Activated T-cell treated with anti-CD3 and anti-CD28 coated beads, Interleukin-2, amount 50 U/mL, for 72 hours (primary cell): ENCODE data around the gene GALNT1. TPM values are rescaled to one million over a fixed set of nuclear protein-coding genes. Genes with fewer than 3 reads are reported as not detected.

ENCODE experiments used
- ATAC-seq, 2 donors: fragments of 150-1000 bp; cut with Tn5 transposase; replicated peaks in 1 of 2; 2 replicates each; pipeline ENCODE4 v1.10.0; 2021; ENCODE audit warnings: moderate library complexity in 2 of 2, mild to moderate bottlenecking in 1 of 2
- DNase-seq, 2 donors: peaks; one replicate each; pipeline ENCODE4 v3.0.0; 2021 to 2022; ENCODE audit warnings: mixed read lengths in 1 of 2
- H3K27ac Mint-ChIP-seq: one replicate; pipeline ENCODE4 v1.8.0; 2022; ENCODE audit warnings: mild to moderate bottlenecking, moderate library complexity, mixed read lengths
- H3K27me3 Mint-ChIP-seq: one replicate; pipeline ENCODE4 v1.8.0; 2022; ENCODE audit warnings: low read depth, mixed read lengths
- H3K36me3 Mint-ChIP-seq, 2 donors: one replicate each; pipeline ENCODE4 v1.8.0; 2022; ENCODE audit warnings: mixed read lengths in 2 of 2, mild to moderate bottlenecking in 1 of 2; ENCODE audit not compliant: insufficient read depth in 2 of 2
- H3K4me1 Mint-ChIP-seq: one replicate; pipeline ENCODE4 v1.8.0; 2022; ENCODE audit warnings: low read depth, mixed read lengths
- H3K4me3 Mint-ChIP-seq, 2 donors: one replicate each; pipeline ENCODE4 v1.8.0; 2022; ENCODE audit warnings: mild to moderate bottlenecking in 2 of 2, mixed read lengths in 2 of 2, moderate library complexity in 2 of 2
- H3K9me3 Mint-ChIP-seq, 2 donors: one replicate each; pipeline ENCODE4 v1.8.0; 2022; ENCODE audit warnings: mixed read lengths in 2 of 2
- total RNA-seq, 2 donors: library from RNA; stranded (reverse); gene quantifications; one replicate each; pipeline ENCODE4 v1.2.3, GENCODE V29; 2022

Gene GALNT1
- total RNA-seq, 2 donors from 2014 or later: 43.6 to 45.6 TPM

DNA sequence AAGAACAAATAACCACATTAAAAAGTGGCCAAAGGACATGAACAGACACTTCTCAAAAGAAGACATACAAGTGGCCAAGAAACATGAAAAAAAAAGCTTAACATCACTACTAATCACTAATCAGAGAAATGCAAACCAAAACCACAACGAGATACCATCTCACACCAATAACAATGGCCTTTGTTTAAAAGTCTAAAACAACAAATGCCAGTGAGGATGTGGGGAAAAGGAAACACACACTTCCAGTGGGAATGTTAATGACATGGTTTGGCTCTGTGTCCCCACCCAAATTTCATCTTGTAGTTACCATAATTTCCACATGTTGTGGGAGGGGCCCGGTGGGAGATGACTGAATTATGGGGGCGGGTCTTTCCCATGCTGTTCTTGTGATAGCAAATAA, 147.1 kb downstream of the GALNT1 start:
- no peak overlapping the region for H3K27ac Mint-ChIP-seq

DNA sequence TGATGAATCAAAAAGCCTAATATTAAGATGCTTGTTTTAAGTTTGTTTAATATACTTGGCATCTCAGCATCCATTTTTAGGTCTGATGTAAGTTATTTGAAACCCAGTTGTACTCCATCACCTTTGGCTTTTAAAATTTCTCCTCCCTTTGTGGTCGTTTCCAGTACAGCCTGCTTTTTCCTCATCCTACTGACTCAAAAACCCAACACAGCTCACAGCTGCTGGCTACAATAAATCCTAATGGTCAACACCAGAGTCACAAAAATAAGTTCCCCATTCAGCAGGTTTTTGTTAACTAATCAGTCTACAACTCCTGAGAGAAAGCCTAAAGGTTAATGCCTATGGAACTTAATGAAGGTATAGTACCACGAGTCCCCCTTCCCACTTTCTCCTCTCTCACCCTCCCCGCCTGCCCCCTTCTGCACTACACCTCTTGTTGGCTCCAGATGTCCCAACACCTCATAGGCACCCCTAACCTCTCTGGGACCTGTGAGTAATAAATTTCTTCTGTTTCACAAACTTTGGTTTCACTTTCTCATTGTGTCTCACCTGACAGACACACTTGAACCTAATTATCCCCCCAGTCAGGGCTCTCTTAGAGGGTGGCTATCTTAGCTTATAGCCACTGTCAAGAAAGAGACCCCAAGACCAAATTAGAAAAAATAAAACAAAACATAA, 148.6 kb downstream of the GALNT1 start:
- Mint-ChIP-seq H3K9me3 (peaks cover 10 to 14% of the 10 kb centered on the region in 2 donors), H3K4me1 (peaks cover 12% of the 10 kb centered on the region), H3K27ac (no peak overlapping the region), H3K36me3 (peaks cover 4 to 6% of the 10 kb centered on the region in 2 donors), H3K27me3 (peaks cover 21% of the 10 kb centered on the region), H3K4me3 (no peak overlapping the region)
- ATAC-seq: no peak
- no peak for DNase-seq

More for the DNA sequence above, 147.1 kb downstream of the GALNT1 start:
- Mint-ChIP-seq H3K4me3 (no peak overlapping the region), H3K4me1 (peaks cover 12% of the 10 kb centered on the region), H3K9me3 (peaks cover 10 to 14% of the 10 kb centered on the region in 2 donors), H3K27me3 (peaks cover 19% of the 10 kb centered on the region), H3K36me3 (peaks cover 4 to 7% of the 10 kb centered on the region in 2 donors)
- ATAC-seq (no peak), DNase-seq (no peak)

DNA sequence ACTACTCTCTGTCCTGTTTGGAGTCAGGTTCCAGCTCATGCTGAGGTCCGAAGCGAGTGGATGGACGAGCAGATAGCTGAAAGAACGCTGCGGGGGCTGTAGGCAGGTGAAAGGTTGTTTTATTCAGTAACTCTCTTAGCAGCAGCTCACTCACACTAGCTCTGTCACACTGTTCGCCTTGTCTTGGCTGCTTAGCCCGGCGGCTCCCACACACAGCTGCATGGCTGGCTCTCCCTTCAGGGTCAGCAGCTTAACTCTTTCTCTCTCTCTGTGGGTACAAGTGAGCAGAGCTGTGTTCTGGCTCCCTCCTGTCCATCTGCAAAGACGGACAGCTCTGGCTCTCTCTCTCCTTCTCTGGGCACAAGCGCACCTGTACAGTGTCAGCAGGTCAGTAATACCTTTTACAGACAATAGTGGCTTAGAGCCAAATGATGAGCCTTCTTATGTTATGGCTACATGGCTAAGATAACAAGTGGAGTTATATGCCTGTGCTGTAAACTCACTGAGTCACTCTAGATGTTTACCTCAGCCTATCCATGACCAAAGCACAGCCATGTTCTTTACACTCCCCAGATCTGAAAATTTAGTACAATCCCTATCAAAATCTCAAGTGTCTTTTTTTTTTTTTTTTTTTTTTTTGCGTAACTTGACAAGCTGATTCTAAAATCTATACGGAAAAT, 149.3 kb downstream of the GALNT1 start:
- Mint-ChIP-seq H3K4me3 (no peak overlapping the region), H3K9me3 (peaks cover 10 to 14% of the 10 kb centered on the region in 2 donors), H3K27me3 (peaks cover 15% of the 10 kb centered on the region), H3K36me3 (peaks cover 4 to 6% of the 10 kb centered on the region in 2 donors), H3K27ac (no peak overlapping the region), H3K4me1 (peaks cover 12% of the 10 kb centered on the region)
- no peak for DNase-seq
- ATAC-seq: no peak

DNA sequence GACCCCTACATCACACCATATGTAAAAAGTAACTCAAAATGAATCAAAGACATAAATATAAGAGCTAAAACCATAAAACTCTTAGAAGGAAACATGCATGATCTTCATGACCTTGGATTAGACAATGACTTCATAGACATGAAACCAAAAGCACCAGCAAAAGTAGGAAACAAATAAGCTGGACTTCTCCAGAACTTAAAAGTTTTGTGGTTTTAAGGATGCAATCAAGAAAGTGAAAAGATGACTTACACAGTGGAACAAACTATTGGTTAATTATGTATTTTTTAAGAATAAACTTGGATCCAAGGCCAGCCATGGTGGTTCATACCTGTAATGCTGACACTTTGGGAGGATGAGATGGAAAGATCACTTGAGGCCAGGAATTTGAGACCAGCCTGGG, 150.2 kb downstream of the GALNT1 start:
- DNase-seq (no peak), ATAC-seq (no peak)
- H3K9me3 Mint-ChIP-seq: peaks cover 8 to 10% of the 10 kb centered on the region in 2 donors
- peaks cover 4% of the 10 kb centered on the region in 2 donors for H3K36me3 Mint-ChIP-seq
- peaks cover 7% of the 10 kb centered on the region for H3K27me3 Mint-ChIP-seq
- no peak overlapping the region for H3K27ac Mint-ChIP-seq
- no peak overlapping the region for H3K4me3 Mint-ChIP-seq
- H3K4me1 Mint-ChIP-seq: peaks cover 12% of the 10 kb centered on the region

DNA sequence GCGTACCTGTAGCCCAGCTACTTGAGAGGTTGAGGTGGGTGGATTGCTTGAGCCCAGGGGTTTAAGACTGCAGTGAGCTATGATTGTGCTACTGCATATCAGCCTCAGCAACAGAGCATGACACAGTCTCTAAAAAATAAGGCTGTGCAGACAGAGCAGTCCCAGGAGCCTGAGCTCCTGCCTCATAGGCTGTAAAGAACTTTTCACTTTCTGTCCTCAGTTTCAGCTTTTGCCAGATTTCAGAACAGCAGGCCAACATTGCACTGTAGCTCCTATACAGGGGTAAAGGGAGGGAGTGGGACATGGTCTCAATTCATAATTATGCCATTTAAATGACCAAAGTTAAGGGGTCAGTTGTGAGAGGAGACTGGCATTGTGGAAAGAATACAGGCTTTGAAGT, 150.6 kb downstream of the GALNT1 start:
- Mint-ChIP-seq H3K4me1 (peaks cover 12% of the 10 kb centered on the region), H3K36me3 (peaks cover 4% of the 10 kb centered on the region in 2 donors), H3K27me3 (peaks cover 7% of the 10 kb centered on the region), H3K4me3 (no peak overlapping the region), H3K27ac (no peak overlapping the region), H3K9me3 (peaks cover 8 to 10% of the 10 kb centered on the region in 2 donors)
- no peak for DNase-seq
- ATAC-seq: no peak

DNA sequence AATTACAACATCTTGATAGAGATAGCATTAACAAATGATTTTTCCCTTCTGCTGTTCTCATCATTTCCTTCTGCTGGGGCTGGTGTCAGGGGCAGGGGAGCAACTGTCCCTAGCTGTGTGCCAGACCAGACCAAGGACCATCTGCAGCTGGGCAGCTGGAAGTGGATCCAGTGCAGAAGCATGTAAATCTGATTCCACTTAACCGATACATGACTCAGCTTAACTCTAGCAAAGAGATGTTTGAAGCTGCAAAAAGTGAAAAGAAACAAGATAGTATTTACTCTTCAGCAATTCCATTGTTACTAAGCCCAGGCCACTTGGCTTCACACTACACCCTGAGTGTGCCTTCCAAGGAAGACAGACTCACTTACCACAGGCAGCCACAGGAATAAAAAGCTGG, 151.1 kb downstream of the GALNT1 start:
- Mint-ChIP-seq H3K4me3 (no peak overlapping the region), H3K36me3 (peaks cover 4% of the 10 kb centered on the region in 2 donors), H3K4me1 (peaks cover 12% of the 10 kb centered on the region), H3K27me3 (peaks cover 7% of the 10 kb centered on the region), H3K27ac (no peak overlapping the region), H3K9me3 (peaks cover 8 to 10% of the 10 kb centered on the region in 2 donors)
- DNase-seq: no peak
- ATAC-seq: no peak

DNA sequence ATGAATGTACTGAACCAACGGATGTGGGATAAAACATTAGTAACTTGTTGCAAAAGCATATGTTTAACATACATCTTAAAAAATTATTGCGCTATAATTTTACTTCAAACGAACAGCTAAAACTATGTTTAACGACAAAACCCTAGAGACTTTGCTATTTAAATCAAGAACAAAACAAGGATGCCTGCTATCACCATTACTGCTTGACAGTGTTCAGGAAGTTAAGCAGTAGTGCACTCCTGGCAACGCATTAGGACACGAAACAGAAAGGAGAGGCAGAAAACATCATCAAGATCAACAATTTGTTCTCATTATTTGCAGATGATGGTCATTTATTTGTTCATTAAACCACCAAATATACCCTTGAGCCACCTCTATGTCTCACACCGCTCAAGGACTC, 151.9 kb downstream of the GALNT1 start:
- DNase-seq (no peak), ATAC-seq (no peak)
- H3K27ac Mint-ChIP-seq: no peak overlapping the region
- no peak overlapping the region for H3K4me3 Mint-ChIP-seq
- peaks cover 11 to 12% of the 10 kb centered on the region in 2 donors for H3K9me3 Mint-ChIP-seq
- peaks cover 7% of the 10 kb centered on the region for H3K27me3 Mint-ChIP-seq
- peaks cover 4% of the 10 kb centered on the region in 2 donors for H3K36me3 Mint-ChIP-seq
- peaks cover 12% of the 10 kb centered on the region for H3K4me1 Mint-ChIP-seq

DNA sequence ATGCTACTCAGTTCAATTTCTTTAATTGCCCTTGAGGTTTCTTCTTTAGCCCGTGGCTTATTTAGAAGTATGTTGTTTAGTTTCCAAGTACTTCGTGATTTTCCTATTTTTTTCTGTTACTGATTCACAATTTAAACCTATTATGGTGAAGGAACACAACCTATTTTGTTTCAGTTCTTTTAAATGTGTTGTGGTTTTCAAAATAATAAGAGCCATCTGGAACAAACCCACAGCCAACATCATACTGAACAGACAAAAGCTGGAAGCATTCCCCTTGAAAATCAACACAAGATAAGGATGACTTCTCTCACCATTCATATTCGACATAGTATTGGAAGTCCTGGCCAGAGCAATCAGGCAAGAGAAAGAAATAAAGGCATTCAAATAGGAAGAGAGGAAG, 155.2 kb downstream of the GALNT1 start:
- Mint-ChIP-seq H3K4me3 (no peak overlapping the region), H3K27me3 (peaks cover 18% of the 10 kb centered on the region), H3K4me1 (peaks cover 1% of the 10 kb centered on the region), H3K36me3 (no peaks in the 10 kb centered on the region), H3K9me3 (peaks cover 5 to 7% of the 10 kb centered on the region in 2 donors), H3K27ac (no peak overlapping the region)
- DNase-seq: no peak
- ATAC-seq: no peak

DNA sequence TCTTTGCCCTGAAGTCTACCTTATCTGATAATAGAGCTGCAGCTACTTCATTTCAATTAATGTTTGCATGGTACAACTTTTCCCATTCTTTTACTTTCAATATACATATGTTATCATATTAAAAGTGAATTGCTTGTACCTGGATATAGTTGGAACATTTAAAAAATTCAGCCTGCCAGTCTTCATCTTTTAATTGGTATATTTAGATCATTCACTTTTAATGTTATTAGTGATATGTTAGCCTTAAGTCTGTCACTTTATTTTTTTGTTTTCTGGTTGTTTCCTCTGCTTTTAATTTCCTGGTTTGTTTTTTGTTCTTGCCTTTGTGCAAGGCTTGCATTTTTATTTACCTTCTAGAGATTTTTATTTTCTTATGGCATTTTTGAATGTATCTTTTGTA, 158.2 kb downstream of the GALNT1 start:
- H3K27ac Mint-ChIP-seq: no peak overlapping the region
- no peak overlapping the region for H3K4me3 Mint-ChIP-seq
- ATAC-seq (no peak), DNase-seq (no peak)
- H3K4me1 Mint-ChIP-seq: no peaks in the 10 kb centered on the region
- peaks cover 5 to 7% of the 10 kb centered on the region in 2 donors for H3K9me3 Mint-ChIP-seq
- H3K36me3 Mint-ChIP-seq: no peaks in the 10 kb centered on the region
- peaks cover 23% of the 10 kb centered on the region for H3K27me3 Mint-ChIP-seq

DNA sequence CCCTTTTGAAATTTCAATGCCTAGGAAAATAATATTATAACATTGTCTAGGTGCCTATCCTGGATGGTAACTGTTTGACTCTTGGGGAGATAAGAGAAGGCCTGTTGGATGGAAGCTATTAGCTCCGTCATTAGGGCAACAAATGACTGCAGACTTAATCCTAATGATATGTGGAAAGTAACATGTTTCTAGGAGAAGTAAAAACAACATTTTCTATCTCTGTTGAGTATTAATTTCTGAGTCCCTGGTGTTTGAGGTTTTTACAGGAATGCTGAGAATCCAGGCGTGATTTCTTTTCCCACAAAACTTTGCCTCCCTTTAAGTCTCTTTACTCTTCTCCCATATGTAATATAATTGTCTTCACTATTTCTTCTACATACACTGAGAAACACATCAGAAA, 159.1 kb downstream of the GALNT1 start:
- Mint-ChIP-seq H3K4me1 (no peaks in the 10 kb centered on the region), H3K9me3 (peaks cover 7 to 9% of the 10 kb centered on the region in 2 donors), H3K4me3 (no peak overlapping the region), H3K36me3 (peaks cover 0 to 1% of the 10 kb centered on the region in 2 donors), H3K27ac (no peak overlapping the region), H3K27me3 (peaks cover 29% of the 10 kb centered on the region)
- DNase-seq (no peak), ATAC-seq (no peak)

DNA sequence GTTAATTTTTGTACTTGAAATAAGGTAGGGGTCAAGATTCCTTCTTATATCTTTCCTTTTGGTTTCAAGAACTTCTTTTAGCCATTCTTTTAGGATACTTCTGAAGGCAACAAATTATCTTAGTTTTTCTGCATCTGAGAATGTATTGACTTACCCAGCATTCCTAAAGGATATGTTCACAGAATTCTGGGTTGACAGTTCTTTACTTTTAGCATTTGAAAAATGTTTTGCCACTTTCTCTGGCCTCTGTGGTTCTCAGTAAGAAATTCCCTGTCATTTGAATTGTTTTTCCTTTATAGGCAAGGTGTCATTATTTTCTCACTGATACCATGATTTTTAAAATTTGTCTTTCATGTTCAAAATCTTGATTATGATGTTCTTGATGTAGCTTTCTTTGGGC, 162.4 kb downstream of the GALNT1 start:
- Mint-ChIP-seq H3K36me3 (peaks cover 0 to 6% of the 10 kb centered on the region in 2 donors), H3K9me3 (peaks cover 2 to 9% of the 10 kb centered on the region in 2 donors), H3K27me3 (peaks cover 29% of the 10 kb centered on the region), H3K27ac (no peak overlapping the region), H3K4me1 (no peaks in the 10 kb centered on the region), H3K4me3 (no peak overlapping the region)
- DNase-seq (no peak), ATAC-seq (no peak)

DNA sequence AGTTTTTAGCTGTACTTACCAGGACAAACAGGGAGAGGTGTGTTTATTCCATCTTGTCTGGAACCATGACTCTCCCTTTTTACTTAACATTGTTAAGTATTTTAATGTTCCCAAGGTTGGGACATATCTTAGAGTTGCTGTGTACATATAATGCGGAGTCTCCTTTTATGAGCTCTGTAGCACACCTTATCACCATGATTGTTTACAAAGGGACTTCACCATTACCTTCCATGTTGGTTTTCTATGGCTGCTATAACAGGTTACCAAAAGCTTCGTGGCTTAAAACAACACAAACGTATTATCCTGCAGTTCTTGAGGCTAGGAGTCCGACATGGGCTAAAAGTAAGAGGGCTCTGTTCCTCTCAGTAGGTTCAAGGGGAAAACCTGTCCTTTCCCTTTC, 164.3 kb downstream of the GALNT1 start:
- Mint-ChIP-seq H3K36me3 (peaks cover 0 to 6% of the 10 kb centered on the region in 2 donors), H3K27ac (no peak overlapping the region), H3K4me1 (no peaks in the 10 kb centered on the region), H3K27me3 (peaks cover 22% of the 10 kb centered on the region), H3K9me3 (peaks cover 2 to 7% of the 10 kb centered on the region in 2 donors), H3K4me3 (no peak overlapping the region)
- ATAC-seq (no peak), DNase-seq (no peak)

DNA sequence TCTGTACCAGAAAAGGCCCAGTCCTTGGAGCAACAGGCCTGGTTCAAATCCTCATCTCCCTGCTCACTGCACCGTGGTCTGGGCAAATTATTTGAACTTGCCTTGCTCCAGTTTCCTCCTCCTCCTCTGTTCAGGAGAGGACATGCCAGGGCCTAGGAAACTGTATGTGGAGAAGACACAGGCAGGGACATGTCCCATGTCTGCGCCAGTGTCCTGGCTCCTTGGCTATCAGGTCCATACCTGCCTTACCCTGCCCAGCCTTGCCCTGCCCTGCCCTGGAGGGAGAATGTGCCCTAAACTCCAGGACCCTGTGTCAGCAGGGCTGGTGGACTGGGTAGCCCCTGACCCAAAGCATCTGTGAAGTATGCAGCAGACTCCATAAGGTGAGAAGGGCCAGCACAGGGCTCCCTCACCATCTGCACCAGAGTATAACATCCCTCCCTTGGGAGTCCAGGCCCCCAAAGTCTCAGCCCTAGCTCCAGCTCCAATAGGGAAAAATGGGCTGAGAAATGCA, 165.3 kb downstream of the GALNT1 start:
- Mint-ChIP-seq H3K27me3 (peaks cover 16% of the 10 kb centered on the region), H3K36me3 (peaks cover 0 to 6% of the 10 kb centered on the region in 2 donors), H3K9me3 (peaks cover 2 to 7% of the 10 kb centered on the region in 2 donors), H3K27ac (no peak overlapping the region), H3K4me3 (no peak overlapping the region), H3K4me1 (no peaks in the 10 kb centered on the region)
- ATAC-seq: no peak
- no peak for DNase-seq
